HepG2 (cell line): ENCODE results near the gene HAND1. TPM values are rescaled to one million over a fixed set of nuclear protein-coding genes. Genes with fewer than 3 reads are reported as not detected.
A peak's percentile ranks its signal among the peaks of the same experiment; 100 is the strongest.

ENCODE experiments used
- ATAC-seq: fragments of 200-7000 bp; cut with Tn5 transposase; 3 replicates; pipeline ENCODE4 v1.9.1; 2020; ENCODE audit warnings: mild to moderate bottlenecking, moderate library complexity
- BruUV-seq: library from RNA; stranded (reverse); fragments of 400-500 nt; replicated peaks from 2 replicates; lab custom pipeline; 2021; lab: Mats Ljungman, UMichigan
- CTCF ChIA-PET: fragments of 300-600 bp; formaldehyde crosslinking; extraction: SDS; loops from one replicate; lab custom pipeline; 2021; ENCODE audit warnings: low total read pairs, inconsistent platforms, low intra/inter-chr PET ratio; lab: Yijun Ruan, JAX
- POLR2A ChIA-PET: fragments of 350-600 bp; sonication (Branson Sonifier 250); formaldehyde crosslinking; loops from one replicate; lab custom pipeline; 2020; ENCODE audit warnings: antibody characterized with exemption, inconsistent platforms; lab: Yijun Ruan, JAX
- DNase-seq: peaks from one replicate; pipeline ENCODE4 v3.0.0-alpha.2; 2015; ENCODE audit warnings: low spot score
- FAIRE-seq: peaks from 3 replicates; lab custom pipeline; 2011; peaks lifted over from hg19 to GRCh38; lab: Jason Lieb, UNC
- H2AFZ ChIP-seq: one replicate; pipeline ENCODE4 v1.6.1; 2011; ENCODE audit warnings: low read length, inconsistent platforms
- H3K27ac ChIP-seq: fragments of 300-600 bp; 3 replicates; pipeline ENCODE4 v1.8.0; 2011; ENCODE audit warnings: mixed run types, mild to moderate bottlenecking, mixed read lengths, low read length, inconsistent platforms; ENCODE audit not compliant: insufficient read depth; ENCODE audit errors: extremely low read length
- H3K27me3 ChIP-seq, 2 experiments: fragments of 200-600 bp in 1 of 2; 2 replicates in 1 of 2; 3 replicates in 1 of 2; pipeline versions ENCODE4 v1.6.0 to v1.8.0; 2011; ENCODE audit warnings: low read length in 2 of 2, mild to moderate bottlenecking in 2 of 2, moderate library complexity in 2 of 2, inconsistent platforms in 1 of 2; ENCODE audit not compliant: insufficient read depth in 2 of 2, control insufficient read depth in 1 of 2
- H3K36me3 ChIP-seq, 2 experiments: fragments of 200-600 bp in 1 of 2; replicated peaks in 1 of 2; 2 replicates in 1 of 2; 3 replicates in 1 of 2; pipeline versions ENCODE4 v1.5.1 to v1.8.0; 2011; ENCODE audit warnings: low read length in 2 of 2, inconsistent platforms in 1 of 2; ENCODE audit not compliant: insufficient read depth in 2 of 2, control insufficient read depth in 1 of 2
- H3K4me1 ChIP-seq: 2 replicates; pipeline ENCODE4 v1.5.1; 2012; ENCODE audit warnings: low read length, inconsistent platforms; ENCODE audit not compliant: insufficient read depth
- H3K4me2 ChIP-seq: 2 replicates; pipeline ENCODE4 v1.6.0; 2011; ENCODE audit warnings: low read depth, low read length, inconsistent platforms
- H3K4me3 ChIP-seq, 3 experiments: fragments of 200-600 bp in 1 of 3; sonication (generic), shearing (Covaris generic) in 1 of 3; replicated peaks in 1 of 3; 2 replicates each; pipeline ENCODE4 v1.5.1; 2011 to 2016; ENCODE audit warnings: low read length in 3 of 3, inconsistent platforms in 2 of 3, low read depth in 2 of 3, mild to moderate bottlenecking in 2 of 3, control low read depth in 1 of 3, mixed read lengths in 1 of 3; ENCODE audit not compliant: insufficient read depth in 1 of 3
- H3K79me2 ChIP-seq: one replicate; pipeline ENCODE4 v1.6.1; 2011; ENCODE audit warnings: low read length, inconsistent platforms; ENCODE audit not compliant: insufficient read depth
- H3K9ac ChIP-seq: 2 replicates; pipeline ENCODE4 v1.6.0; 2011; ENCODE audit warnings: mild to moderate bottlenecking, low read depth, low read length, inconsistent platforms; ENCODE audit not compliant: insufficient read depth
- H3K9me3 ChIP-seq: 2 replicates; pipeline ENCODE4 v1.5.1; 2012; ENCODE audit warnings: mild to moderate bottlenecking, low read length
- H4K20me1 ChIP-seq: 2 replicates; pipeline ENCODE4 v1.6.0; 2011; ENCODE audit warnings: inconsistent platforms, mild to moderate bottlenecking, low read length, moderate library complexity; ENCODE audit not compliant: insufficient read depth
- CC2D1A ChIP-seq: sonication (generic); formaldehyde crosslinking; IDR thresholded peaks from 2 replicates; pipeline ENCODE4 v1.8.1; 2023; ENCODE audit warnings: mild to moderate bottlenecking, missing genetic modification reagents
- KDM2A ChIP-seq: sonication (generic); formaldehyde crosslinking; IDR thresholded peaks from 2 replicates; pipeline ENCODE4 v1.4.0; 2020; ENCODE audit warnings: low read depth, missing genetic modification reagents, borderline replicate concordance
- KDM3A ChIP-seq: IDR thresholded peaks from 2 replicates; pipeline ENCODE4 v1.6.1; 2018; ENCODE audit warnings: low read depth, missing compliant biosample characterization
- RAD21 ChIP-seq: fragments of 450-650 bp; formaldehyde crosslinking; IDR thresholded peaks from 2 replicates; pipeline ENCODE4 v1.5.0; 2020; ENCODE audit warnings: mild to moderate bottlenecking
- SETDB1 ChIP-seq: sonication (generic); formaldehyde crosslinking; IDR thresholded peaks from 2 replicates; pipeline ENCODE4 v1.5.1; 2020; ENCODE audit warnings: missing genetic modification reagents, mild to moderate bottlenecking, borderline replicate concordance
- SMC3 ChIP-seq: IDR thresholded peaks from 2 replicates; pipeline ENCODE4 v1.6.1; 2011; ENCODE audit warnings: low read length, improper control_type of control experiment
- SOX6 ChIP-seq, 2 experiments: fragments of 450-650 bp in 1 of 2; sonication (generic) in 1 of 2; formaldehyde crosslinking in 1 of 2; IDR thresholded peaks; 2 replicates each; pipeline versions ENCODE4 v1.4.0 to v1.6.1; 2017 to 2020; ENCODE audit warnings: antibody characterized with exemption in 1 of 2, mild to moderate bottlenecking in 1 of 2, missing genetic modification reagents in 1 of 2
- STAG1 ChIP-seq: sonication (generic); formaldehyde crosslinking; IDR thresholded peaks from 2 replicates; pipeline ENCODE4 v1.4.0; 2020; ENCODE audit warnings: missing genetic modification reagents
- XRCC5 ChIP-seq: fragments of 200-400 bp; formaldehyde crosslinking; optimal IDR thresholded peaks from 2 replicates; pipeline ENCODE3; 2017; ENCODE audit warnings: mild to moderate bottlenecking, low read length
- WGBS: methylation state at CpG from one replicate; pipeline ENCODE4 v1.1.6; 2017; ENCODE audit warnings: low lambda C conversion rate; 5-methylcytosine and 5-hydroxymethylcytosine counted together
- in situ Hi-C: cut with HindIII; loops from 2 replicates; pipeline ENCODE4 v1.10.0; 2017; ENCODE audit warnings: low pct_unique_long_range_greater_than_20kb; ENCODE audit not compliant: extremely low pct_ligation_motif_present
- intact Hi-C: fragments of 100-400 bp; cut with micrococcal nuclease; formaldehyde crosslinking; loops from one replicate; pipeline ENCODE4 v1.10.0; 2022; ENCODE audit not compliant: unreplicated experiment
- polyA plus RNA-seq, 8 experiments: library from polyadenylated mRNA; depleted of rRNA in 3 of 8; stranded (reverse) in 7 of 8; unstranded in 1 of 8; fragments of >200 nt; fragmentation: Illumina TruSeq in 4 of 8; extraction: Trizol in 4 of 8; gene quantifications; 2 replicates each; pipeline versions ENCODE4 v1.2.1 to v1.2.3, GENCODE V29; 2011 to 2016; ENCODE audit warnings: low read depth in 4 of 8, missing spikeins in 1 of 8, mixed read lengths in 1 of 8; ENCODE audit not compliant: insufficient read depth in 1 of 8
- total RNA-seq, 5 experiments: library from RNA; depleted of rRNA; stranded (reverse); fragments of >200 nt; fragmentation: Illumina TruSeq; extraction: Trizol; gene quantifications; 2 replicates each; pipeline ENCODE4 v1.2.3, GENCODE V29; 2016; ENCODE audit warnings: low read depth in 1 of 5
- TF ChIP-seq, protein P1 (sequence below): sonication (generic); formaldehyde crosslinking; IDR thresholded peaks from 2 replicates; pipeline ENCODE4 v1.5.0; 2020; ENCODE audit warnings: mild to moderate bottlenecking, missing genetic modification reagents, moderate library complexity
- TF ChIP-seq, protein P2 (sequence below): sonication (generic); formaldehyde crosslinking; IDR thresholded peaks from 2 replicates; pipeline ENCODE4 v1.4.0; 2020; ENCODE audit warnings: mild to moderate bottlenecking, missing genetic modification reagents
- TF ChIP-seq, protein P3 (sequence below): sonication (generic); formaldehyde crosslinking; IDR thresholded peaks from 2 replicates; pipeline ENCODE4 v1.8.0; 2022; ENCODE audit warnings: missing genetic modification reagents, mild to moderate bottlenecking, borderline replicate concordance

Gene HAND1
- total and polyA plus RNA-seq, 2 of the 13 experiments (the other 11 are each of a cell fraction or from before 2014, with no cell fraction given), result not detected

DNA sequence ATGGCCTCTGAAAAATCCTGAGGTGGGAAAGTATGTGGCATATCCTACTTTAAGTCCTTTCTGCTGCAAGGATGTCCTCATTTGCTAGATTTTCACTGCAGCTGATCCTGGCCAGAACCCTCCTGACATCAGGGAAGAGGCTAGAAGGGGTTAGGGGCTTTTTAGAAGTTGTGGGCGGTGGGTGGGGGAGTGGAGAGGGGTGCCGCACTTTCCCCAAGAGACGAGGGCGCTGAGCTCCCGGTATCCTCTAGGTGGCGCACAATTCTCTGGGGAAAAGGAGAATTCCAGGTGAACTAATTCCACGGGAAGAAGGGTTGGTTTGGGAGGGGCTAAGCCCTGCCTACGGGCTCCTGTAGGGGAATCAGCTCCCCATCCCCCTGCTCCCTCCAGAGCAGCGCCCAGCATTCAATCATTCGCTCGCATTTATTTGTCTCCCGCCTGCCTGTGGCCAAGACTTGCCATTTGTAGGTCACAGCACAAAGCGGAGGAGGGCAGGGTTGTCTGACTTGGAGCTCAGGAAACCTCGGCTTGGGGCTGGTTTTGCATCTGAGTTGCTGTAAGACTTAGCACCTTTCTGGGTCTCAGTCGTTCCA, 42.9 kb upstream of the HAND1 start:
- no peaks in the 10 kb centered on the region for H3K36me3 ChIP-seq
- POLR2A ChIA-PET, result no interaction called here
- DNase-seq (peak; percentile 34), FAIRE-seq (peak; percentile 28), ATAC-seq (peak; percentile 81)
- intact Hi-C loops, result loop anchor here (1.0 kb wide), 1 partner anchor 89 kb away; no protein-coding TSS in a partner anchor
- H3K9me3 ChIP-seq, result no peaks in the 10 kb centered on the region
- WGBS, result 16% methylated on average over 7 of the region's 15 CpGs
- H3K4me3 ChIP-seq, result no peak overlapping the region
- TF ChIP-seq SMC3 (peak; percentile 38; the same call in 1 of the 2 replicates), XRCC5 (peak; percentile 72), SETDB1 (CRISPR knock-in tag) (no peak), RAD21 (CRISPR knock-in tag) (0 out of 2 replicates have a peak, but pooled peaks have one; percentile 30), KDM3A (CRISPR knock-in tag) (no peak), CC2D1A (CRISPR knock-in tag) (no peak), STAG1 (CRISPR knock-in tag) (peak; percentile 46), KDM2A (CRISPR knock-in tag) (peak; percentile 44; the same call in 1 of the 2 replicates), SOX6 (IDR thresholded peaks at IDR 0.05) (no peak), SOX6 (CRISPR knock-in tag; IDR thresholded peaks at IDR 0.05) (0 out of 2 replicates have a peak, but pooled peaks have one; percentile 13)
- TF ChIP-seq, protein P1, sequence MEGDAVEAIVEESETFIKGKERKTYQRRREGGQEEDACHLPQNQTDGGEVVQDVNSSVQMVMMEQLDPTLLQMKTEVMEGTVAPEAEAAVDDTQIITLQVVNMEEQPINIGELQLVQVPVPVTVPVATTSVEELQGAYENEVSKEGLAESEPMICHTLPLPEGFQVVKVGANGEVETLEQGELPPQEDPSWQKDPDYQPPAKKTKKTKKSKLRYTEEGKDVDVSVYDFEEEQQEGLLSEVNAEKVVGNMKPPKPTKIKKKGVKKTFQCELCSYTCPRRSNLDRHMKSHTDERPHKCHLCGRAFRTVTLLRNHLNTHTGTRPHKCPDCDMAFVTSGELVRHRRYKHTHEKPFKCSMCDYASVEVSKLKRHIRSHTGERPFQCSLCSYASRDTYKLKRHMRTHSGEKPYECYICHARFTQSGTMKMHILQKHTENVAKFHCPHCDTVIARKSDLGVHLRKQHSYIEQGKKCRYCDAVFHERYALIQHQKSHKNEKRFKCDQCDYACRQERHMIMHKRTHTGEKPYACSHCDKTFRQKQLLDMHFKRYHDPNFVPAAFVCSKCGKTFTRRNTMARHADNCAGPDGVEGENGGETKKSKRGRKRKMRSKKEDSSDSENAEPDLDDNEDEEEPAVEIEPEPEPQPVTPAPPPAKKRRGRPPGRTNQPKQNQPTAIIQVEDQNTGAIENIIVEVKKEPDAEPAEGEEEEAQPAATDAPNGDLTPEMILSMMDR (CRISPR knock-in tag), result peak; percentile 80
- TF ChIP-seq, protein P2, sequence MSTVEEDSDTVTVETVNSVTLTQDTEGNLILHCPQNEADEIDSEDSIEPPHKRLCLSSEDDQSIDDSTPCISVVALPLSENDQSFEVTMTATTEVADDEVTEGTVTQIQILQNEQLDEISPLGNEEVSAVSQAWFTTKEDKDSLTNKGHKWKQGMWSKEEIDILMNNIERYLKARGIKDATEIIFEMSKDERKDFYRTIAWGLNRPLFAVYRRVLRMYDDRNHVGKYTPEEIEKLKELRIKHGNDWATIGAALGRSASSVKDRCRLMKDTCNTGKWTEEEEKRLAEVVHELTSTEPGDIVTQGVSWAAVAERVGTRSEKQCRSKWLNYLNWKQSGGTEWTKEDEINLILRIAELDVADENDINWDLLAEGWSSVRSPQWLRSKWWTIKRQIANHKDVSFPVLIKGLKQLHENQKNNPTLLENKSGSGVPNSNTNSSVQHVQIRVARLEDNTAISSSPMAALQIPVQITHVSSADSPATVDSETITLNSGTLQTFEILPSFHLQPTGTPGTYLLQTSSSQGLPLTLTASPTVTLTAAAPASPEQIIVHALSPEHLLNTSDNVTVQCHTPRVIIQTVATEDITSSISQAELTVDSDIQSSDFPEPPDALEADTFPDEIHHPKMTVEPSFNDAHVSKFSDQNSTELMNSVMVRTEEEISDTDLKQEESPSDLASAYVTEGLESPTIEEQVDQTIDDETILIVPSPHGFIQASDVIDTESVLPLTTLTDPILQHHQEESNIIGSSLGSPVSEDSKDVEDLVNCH (CRISPR knock-in tag), result no peak
- TF ChIP-seq, protein P3, sequence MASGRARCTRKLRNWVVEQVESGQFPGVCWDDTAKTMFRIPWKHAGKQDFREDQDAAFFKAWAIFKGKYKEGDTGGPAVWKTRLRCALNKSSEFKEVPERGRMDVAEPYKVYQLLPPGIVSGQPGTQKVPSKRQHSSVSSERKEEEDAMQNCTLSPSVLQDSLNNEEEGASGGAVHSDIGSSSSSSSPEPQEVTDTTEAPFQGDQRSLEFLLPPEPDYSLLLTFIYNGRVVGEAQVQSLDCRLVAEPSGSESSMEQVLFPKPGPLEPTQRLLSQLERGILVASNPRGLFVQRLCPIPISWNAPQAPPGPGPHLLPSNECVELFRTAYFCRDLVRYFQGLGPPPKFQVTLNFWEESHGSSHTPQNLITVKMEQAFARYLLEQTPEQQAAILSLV (CRISPR knock-in tag), result no peak
- CTCF ChIA-PET, result interaction anchor here (2.4 kb wide), 1 partner anchor 89 kb away, joined by 12 read pairs; no protein-coding TSS in a partner anchor
- no peak overlapping the region for H3K9ac ChIP-seq
- no peaks in the 10 kb centered on the region for H3K79me2 ChIP-seq
- H3K4me2 ChIP-seq, result 0 out of 2 replicates have a peak overlapping the region, but pooled peaks have one; percentile 26
- H3K4me1 ChIP-seq, result no peaks in the 10 kb centered on the region
- in situ Hi-C loops, result loop anchor here (5.0 kb wide), 1 partner anchor 86 kb away; no protein-coding TSS in a partner anchor
- peaks cover 0 to 10% of the 10 kb centered on the region in 2 experiments; a peak in 2 of 5 replicates for H3K27me3 ChIP-seq
- H2AFZ ChIP-seq, result no peak overlapping the region
- H4K20me1 ChIP-seq, result no peaks in the 10 kb centered on the region
- H3K27ac ChIP-seq, result no peak overlapping the region
- BruUV-seq, result no TSS peak
